GM19324 (cell line): ENCODE measurements around the gene HOXA2.

Experiments used
- ATAC-seq: cut with Tn5 transposase; IDR thresholded peaks from one replicate; pipeline ENCODE4 v1.9.1; 2021; ENCODE audit warnings: mild to moderate bottlenecking, moderate library complexity; ENCODE audit not compliant: unreplicated experiment, low FRiP score

The HOXA2 gene

GRCh38 chr7:27083646-27084045 is 18.8 kb downstream of the HOXA2 start:
- ATAC-seq, result no peak

GRCh38 chr7:27082171-27082570 is 20.3 kb downstream of the HOXA2 start:
- ATAC-seq, result no peak

- no peak for ATAC-seq
Observed at GRCh38 chr7:27080844-27081436, 21.5 kb downstream of the HOXA2 start.

GRCh38 chr7:27079234-27079975 is 23.1 kb downstream of the HOXA2 start:
- peak; percentile 45 for ATAC-seq

GRCh38 chr7:27078616-27079233 is 23.8 kb downstream of the HOXA2 start:
- no peak for ATAC-seq

GRCh38 chr7:27073076-27073475 is 29.4 kb downstream of the HOXA2 start:
- ATAC-seq, result no peak

- no peak for ATAC-seq
Observed at GRCh38 chr7:27071622-27072390, 30.7 kb downstream of the HOXA2 start.

GRCh38 chr7:27068259-27068658 is 34.2 kb downstream of the HOXA2 start:
- ATAC-seq, result no peak

GRCh38 chr7:27066148-27066547 is 36.3 kb downstream of the HOXA2 start:
- ATAC-seq, result no peak

- no peak for ATAC-seq
Observed at GRCh38 chr7:27065709-27066108, 36.8 kb downstream of the HOXA2 start.

- no peak for ATAC-seq
Observed at GRCh38 chr7:27064661-27065060, 37.8 kb downstream of the HOXA2 start.

GRCh38 chr7:27064159-27064558 is 38.3 kb downstream of the HOXA2 start:
- no peak for ATAC-seq

- no peak for ATAC-seq
Observed at GRCh38 chr7:27062946-27063345, 39.5 kb downstream of the HOXA2 start.

GRCh38 chr7:27053153-27053552 is 49.3 kb downstream of the HOXA2 start:
- ATAC-seq, result no peak

- ATAC-seq, result no peak
Observed at GRCh38 chr7:27051451-27051850, 51.0 kb downstream of the HOXA2 start.
